Activated T-cell treated with anti-CD3 and anti-CD28 coated beads, Interleukin-2, amount 50 U/mL, for 4 hours (primary cell): ENCODE data around the gene SNRPB2. TPM values are rescaled to one million over a fixed set of nuclear protein-coding genes. Genes with fewer than 3 reads are reported as not detected.

Source experiments
- total RNA-seq, 3 donors: library from RNA; stranded (reverse); gene quantifications; one replicate each; pipeline ENCODE4 v1.2.1, GENCODE V29; 2021

Gene SNRPB2
- total RNA-seq, 3 donors from 2014 or later: 147 to 166 (median 158) TPM

Other genes with a start within 250 kb of the SNRPB2 start
- gene KIF16B, start 156.6 kb upstream of the SNRPB2 start, total RNA-seq: 1 to 10 TPM; 3.7 to 6.4 (median 4.8) TPM
- gene OTOR, start 18.3 kb downstream of the SNRPB2 start, total RNA-seq: not detected